IPS-18c (cell line): ENCODE results near the gene PLEKHH2.
A peak's percentile ranks its signal among the peaks of the same experiment; 100 is the strongest.
"Not testable (repeated sequence)": the region's sequence is repeated elsewhere in the genome, so short reads cannot be mapped to it uniquely, and the experiment has no call there.

Experiments
- H3K4me3 ChIP-seq: 2 replicates; pipeline ENCODE4 v1.7.0; 2013; ENCODE audit warnings: low read depth, mild to moderate bottlenecking, low read length, moderate library complexity; ENCODE audit not compliant: insufficient read depth
- H3K9me3 ChIP-seq: one replicate; pipeline ENCODE4 v1.6.1; 2013; ENCODE audit warnings: mild to moderate bottlenecking, low read length, moderate library complexity; ENCODE audit not compliant: control insufficient read depth, insufficient read depth

The PLEKHH2 gene

DNA sequence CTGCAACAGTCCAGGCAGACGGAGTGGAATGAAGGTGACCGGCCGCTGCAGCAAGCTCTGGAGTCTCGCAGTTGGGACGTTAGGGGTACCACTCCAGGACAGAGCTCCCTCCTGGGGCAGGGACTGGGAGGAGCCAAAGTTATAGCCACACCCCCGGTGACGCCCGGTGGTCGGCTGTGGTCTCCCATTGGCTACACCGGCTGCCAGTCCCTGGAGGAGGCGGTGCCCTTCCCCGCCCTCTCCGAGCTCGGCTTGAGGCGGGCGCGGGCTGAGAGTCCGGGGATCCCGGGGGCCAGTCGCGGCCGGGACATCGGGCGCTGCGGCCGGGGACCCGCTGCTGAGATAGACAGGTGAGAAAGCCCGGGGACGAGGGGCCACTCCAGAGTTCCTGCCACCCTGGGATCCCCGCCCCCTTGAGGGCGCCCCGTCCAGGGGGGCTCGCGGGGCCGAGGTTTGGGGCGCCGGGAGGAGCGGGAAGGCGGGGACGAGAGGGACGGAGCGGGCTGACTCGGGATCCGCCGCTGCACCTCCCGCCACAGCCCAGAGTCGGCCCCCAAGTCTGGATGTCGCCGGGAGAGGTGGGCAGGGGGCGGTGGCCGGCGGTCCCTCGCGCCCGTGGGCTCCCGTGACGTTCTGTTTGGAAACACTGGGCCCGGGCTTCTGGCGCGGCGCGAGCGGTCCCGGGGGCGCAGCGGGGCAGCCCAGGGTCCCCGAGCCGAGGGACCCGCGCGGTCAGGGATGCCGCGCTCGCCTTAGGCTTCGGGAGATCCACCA is at the start of gene PLEKHH2:
TSS of gene PLEKHH2 (plus strand) at position 231 of the 774 bp plus-strand sequence. CDS start 7,414 bp downstream, outside the sequence.
- Histone ChIP-seq H3K9me3 (peaks cover 2% of the 10 kb centered on the region), H3K4me3 (peak within 1 kb of the TSS; percentile 86)

DNA sequence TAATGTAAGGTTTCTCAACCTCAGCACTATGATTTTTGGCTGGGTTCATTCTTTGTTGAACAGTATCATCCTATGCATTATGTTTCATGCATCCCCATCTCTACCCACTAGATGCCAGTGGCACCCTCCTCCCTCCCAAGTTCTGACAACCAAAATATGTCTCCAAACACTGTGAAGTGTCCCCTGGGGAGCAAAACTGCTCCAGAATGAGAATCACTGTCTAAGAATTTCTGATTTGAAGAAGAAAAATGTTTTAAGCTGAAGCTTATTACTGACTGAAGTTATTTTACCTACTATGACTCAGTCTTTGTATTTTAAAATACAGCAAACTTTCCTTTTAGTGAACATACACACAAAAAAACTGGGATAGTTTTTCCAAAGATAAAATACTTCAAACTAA is 44.6 kb upstream of the PLEKHH2 start:
- Histone ChIP-seq H3K9me3 (no peaks in the 10 kb centered on the region), H3K4me3 (no peak overlapping the region)

DNA sequence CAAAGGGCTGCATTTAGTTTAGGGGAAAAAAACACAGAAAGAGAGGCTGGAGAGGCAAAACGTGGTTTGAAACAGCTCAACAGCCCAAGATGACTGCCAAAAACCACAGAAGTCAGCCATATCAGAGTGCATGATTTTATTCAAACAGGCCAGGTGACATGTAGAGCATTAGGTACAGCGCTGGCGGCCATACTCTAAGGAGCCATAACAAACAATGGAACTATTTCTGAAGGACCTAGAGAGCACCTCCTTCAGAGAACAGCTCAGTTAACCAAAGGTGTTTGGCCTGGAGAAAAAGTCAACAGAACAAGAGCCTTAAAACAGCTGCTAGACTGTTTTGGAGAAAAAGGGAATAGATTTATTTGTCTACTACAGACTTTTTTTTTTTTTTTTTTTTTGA is 43.8 kb upstream of the PLEKHH2 start:
- no peak overlapping the region for H3K4me3 ChIP-seq
- H3K9me3 ChIP-seq, result no peaks in the 10 kb centered on the region

GRCh38 chr2:43594875-43595274 is 42.2 kb upstream of the PLEKHH2 start:
- peak overlapping the region; percentile 95 for H3K4me3 ChIP-seq

GRCh38 chr2:43595603-43596412 is 41.3 kb upstream of the PLEKHH2 start, which contains the start of gene THADA:
THADA (minus strand) TSS chr2:43596038; CDS start chr2:43592392, 3,646 bp downstream.
- H3K4me3 ChIP-seq, result peak within 1 kb of the TSS; percentile 95
- H3K9me3 ChIP-seq, result no peaks in the 10 kb centered on the region

More at GRCh38 chr2:43594875-43595274, 42.2 kb upstream of the PLEKHH2 start:
- H3K9me3 ChIP-seq, result no peaks in the 10 kb centered on the region

DNA sequence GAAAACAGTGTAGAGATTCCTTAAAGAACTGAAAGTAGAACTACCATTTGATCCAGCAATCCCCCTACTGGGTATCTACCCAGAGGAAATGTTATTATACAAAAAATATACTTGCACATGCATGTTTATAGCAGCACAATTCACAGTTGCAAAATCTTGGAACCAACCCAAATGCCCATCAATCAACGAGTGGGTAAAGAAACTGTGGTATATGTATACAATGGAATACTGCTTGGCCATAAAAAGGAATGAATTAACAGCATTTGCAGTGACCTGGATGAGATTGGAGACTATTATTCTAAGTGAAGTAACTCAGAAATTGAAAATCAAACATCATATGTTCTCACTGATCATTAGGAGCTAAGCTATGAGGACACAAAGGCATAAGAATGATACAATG is 36.5 kb upstream of the PLEKHH2 start:
- H3K4me3 ChIP-seq, H3K9me3 ChIP-seq: not testable (repeated sequence)

DNA sequence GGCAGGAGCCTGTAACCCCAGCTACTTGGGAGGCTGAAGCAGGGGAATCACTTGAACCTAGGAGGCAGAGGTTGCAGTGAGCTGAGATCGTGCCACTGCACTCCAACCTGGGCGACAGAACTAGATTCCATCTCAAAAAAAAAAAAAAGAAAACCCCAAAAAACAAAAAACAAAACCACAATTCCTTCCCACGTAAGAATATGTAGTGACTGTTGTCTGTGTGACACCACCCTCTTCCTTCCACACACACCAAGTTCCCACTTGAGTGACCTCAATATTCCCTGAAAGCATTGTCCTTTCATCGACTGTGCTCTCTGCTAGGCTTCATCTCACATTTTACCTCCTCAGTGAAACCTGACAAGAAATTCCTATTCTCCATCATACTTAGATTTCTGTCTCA is 32.4 kb upstream of the PLEKHH2 start:
- Histone ChIP-seq H3K9me3 (no peaks in the 10 kb centered on the region), H3K4me3 (no peak overlapping the region)

GRCh38 chr2:43605079-43605655 is 31.9 kb upstream of the PLEKHH2 start:
- Histone ChIP-seq H3K4me3 (no peak overlapping the region), H3K9me3 (no peaks in the 10 kb centered on the region)

GRCh38 chr2:43605851-43606250 is 31.2 kb upstream of the PLEKHH2 start:
- H3K4me3 ChIP-seq, result no peak overlapping the region
- H3K9me3 ChIP-seq, result no peaks in the 10 kb centered on the region

DNA sequence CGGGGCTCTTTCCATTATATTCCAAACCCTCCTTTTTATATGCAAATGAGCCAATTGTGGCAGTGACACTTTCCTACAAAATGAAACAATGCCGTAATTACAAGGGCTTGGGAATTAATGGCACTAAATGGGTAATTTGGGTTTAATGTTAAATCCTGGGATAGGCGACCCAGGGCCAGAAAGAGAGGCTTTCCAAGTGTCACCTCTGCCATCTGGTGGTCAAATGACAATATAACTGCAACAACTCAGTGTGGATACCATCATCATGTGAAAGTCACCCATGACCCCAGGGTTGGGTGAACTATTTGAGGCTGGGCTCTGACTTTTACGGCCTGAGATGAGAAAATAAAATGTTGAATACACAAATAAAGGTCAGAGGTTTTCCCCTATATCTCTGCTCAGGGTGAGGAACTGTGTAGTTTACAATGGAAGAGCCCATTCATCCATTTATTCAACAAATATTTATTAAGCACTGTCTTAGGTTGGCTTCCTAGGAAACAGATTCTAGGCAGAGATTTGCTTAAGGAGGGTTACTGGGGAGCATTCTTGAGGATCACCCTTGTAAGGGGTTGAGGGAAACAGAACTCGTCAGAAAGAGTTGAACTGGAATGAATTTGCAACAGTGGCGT is 27.7 kb upstream of the PLEKHH2 start:
- H3K9me3 ChIP-seq, result no peaks in the 10 kb centered on the region
- H3K4me3 ChIP-seq, result no peak overlapping the region

- Histone ChIP-seq H3K9me3 (no peaks in the 10 kb centered on the region), H3K4me3 (no peak overlapping the region)
Measured at GRCh38 chr2:43610361-43610760, 26.7 kb upstream of the PLEKHH2 start.

GRCh38 chr2:43611987-43612894 is 24.8 kb upstream of the PLEKHH2 start:
- no peak overlapping the region for H3K4me3 ChIP-seq
- H3K9me3 ChIP-seq, result no peaks in the 10 kb centered on the region

- H3K4me3 ChIP-seq, result no peak overlapping the region
Measured at GRCh38 chr2:43612944-43613343, 24.1 kb upstream of the PLEKHH2 start.

GRCh38 chr2:43616967-43617680 is 19.9 kb upstream of the PLEKHH2 start:
- Histone ChIP-seq H3K9me3 (no peaks in the 10 kb centered on the region), H3K4me3 (no peak overlapping the region)

More at GRCh38 chr2:43612944-43613343, 24.1 kb upstream of the PLEKHH2 start:
- no peaks in the 10 kb centered on the region for H3K9me3 ChIP-seq

DNA sequence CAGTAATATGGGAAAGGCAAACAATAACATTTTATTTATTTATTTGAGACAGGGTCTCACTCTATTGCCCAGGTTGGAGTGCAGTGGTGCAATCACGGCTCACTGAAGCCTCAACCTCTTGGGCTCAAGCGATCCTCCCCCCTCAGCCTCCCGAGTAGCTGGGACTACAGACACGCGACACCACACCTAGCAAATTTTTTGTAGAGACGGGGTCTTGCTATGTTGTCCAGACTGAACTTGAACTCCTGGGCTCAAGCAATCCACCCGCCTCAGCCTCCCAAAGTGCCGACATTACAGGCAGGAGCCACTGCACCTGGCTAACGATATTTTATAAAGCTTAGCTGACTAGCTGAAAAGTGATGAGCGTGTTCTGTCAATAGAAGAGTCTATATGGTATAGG is 17.5 kb upstream of the PLEKHH2 start:
- H3K9me3 ChIP-seq, result no peaks in the 10 kb centered on the region

GRCh38 chr2:43622931-43623451 is 14.1 kb upstream of the PLEKHH2 start:
- H3K9me3 ChIP-seq, result no peaks in the 10 kb centered on the region
- no peak overlapping the region for H3K4me3 ChIP-seq

More for the DNA sequence above, 17.5 kb upstream of the PLEKHH2 start:
- H3K4me3 ChIP-seq, result no peak overlapping the region
